Stimulated activated CD4-positive, alpha-beta T cell treated with anti-CD3 and anti-CD28 coated beads, TNF-alpha, amount 100 ng/mL, for 1 hour (primary cell): ENCODE data around the gene SLC7A8.

Source experiments
- DNase-seq, 3 donors: peaks; one replicate each; pipeline ENCODE4 v3.0.0-alpha.2; 2020; ENCODE audit warnings: low read depth in 3 of 3, low spot score in 1 of 3

Gene SLC7A8

DNA sequence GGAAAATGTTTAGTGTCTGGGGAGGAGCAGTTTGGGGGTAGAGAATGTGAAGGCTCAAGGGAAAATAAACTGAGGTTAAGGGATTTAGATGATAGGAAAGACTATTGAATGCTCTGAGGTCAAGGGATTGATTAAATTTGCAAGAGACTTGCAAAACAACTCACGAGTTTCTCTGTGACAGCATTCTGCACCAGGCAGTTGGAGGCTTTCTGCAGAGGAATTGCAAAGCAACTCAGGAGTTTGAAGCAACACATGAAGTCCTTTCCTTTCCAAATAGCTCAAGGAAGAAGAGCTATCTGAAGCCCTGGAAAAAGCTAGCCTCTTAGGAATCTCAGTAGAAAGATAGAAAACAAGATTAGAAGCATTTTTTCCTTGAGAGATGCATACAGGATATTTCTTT is 23.9 kb downstream of the SLC7A8 start:
- no peak for DNase-seq

DNA sequence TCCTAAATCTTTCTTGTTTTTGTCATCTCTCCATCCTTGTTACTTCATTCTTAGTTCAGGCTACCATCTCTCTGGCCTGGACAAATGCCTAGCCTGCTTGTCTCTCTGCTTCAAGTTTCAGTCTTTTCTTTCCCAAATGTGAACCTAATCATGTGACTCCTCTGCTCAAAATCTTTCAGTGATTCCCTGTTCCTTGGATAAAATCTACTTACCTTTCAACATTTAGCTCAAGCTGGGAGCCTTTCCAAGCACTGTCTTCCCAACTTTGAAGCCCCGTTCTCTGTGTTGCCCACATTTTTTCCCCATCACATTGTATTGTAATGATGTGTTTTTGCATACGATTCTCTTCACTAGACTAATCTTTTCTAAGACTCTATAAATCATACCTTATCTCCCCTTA is 24.7 kb downstream of the SLC7A8 start:
- DNase-seq, result no peak

- no peak for DNase-seq
These were observed 28.4 kb downstream of the SLC7A8 start for GRCh38 chr14:23154964-23155587.

- no peak for DNase-seq
These were observed 29.3 kb downstream of the SLC7A8 start for GRCh38 chr14:23153851-23154796.

DNA sequence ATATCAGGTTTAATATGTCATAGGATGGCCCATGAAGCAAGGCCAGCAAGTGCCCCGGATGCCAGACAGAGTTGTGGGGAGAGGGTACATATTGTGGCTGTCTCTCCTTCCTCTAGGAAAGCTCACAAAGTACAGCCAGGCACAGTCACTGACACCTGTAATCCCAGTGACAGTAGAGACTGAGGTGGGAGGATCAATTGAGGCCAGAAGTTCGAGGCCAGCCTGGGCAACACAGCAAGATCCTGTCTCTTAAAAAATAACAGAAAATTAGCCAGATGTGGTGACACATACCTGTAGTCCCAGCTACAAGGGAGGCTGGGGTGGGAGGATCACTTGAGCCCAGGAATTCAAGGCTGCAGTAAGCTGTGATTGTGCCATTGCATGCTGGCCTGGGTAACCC is 32.1 kb downstream of the SLC7A8 start:
- no peak for DNase-seq

- no peak for DNase-seq
These were observed 33.7 kb downstream of the SLC7A8 start for GRCh38 chr14:23149745-23150144.

- DNase-seq, result no peak
These were observed 34.7 kb downstream of the SLC7A8 start for GRCh38 chr14:23148591-23149249.

- DNase-seq, result no peak
These were observed 35.8 kb downstream of the SLC7A8 start for GRCh38 chr14:23147676-23148075.

DNA sequence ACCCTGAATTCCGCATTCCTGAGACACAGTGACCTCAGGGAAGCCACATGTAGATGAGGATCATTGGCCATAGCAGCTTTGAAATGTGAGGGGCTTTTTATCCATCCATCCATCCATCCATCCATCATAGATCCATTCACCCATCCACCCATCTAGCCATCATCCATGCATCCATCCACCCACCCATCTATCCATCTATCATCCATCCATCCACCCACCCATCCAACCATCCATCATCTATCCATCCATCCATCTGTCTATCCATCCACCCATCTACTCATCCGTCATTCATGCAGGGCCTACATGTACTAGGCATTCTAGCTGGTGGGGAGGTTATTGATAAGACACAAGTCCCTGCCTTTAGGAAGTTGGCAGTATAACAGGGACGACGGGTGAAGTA is 36.5 kb downstream of the SLC7A8 start:
- no peak for DNase-seq

DNA sequence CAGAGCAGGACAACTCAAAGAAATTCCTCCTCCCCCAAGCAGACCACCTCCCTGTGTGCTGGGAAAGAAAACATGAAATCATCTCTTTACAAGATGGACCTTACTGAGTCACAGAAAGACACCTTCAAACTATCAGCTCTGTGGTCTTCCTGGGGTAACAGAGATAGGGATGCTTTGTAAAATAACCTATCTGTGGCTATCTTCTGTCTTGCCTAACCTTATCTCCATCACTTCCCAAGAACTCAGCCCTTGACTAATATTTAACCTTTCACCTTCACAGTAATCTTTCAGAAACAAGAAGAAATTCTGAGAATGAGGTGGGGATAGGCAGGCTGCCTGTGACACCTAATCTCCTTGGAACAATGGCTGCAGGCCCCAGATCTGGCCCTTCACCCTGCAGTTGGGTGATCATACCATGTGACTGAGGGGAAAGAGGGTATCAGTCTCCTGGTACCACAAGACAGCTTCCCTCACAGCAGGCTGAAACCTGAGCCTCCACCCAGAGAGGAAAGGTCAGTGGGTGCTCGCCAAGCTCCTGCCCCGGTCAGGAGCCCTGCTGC is 37.0 kb downstream of the SLC7A8 start:
- no peak for DNase-seq

GRCh38 chr14:23145794-23146350 is 37.6 kb downstream of the SLC7A8 start:
- no peak for DNase-seq

GRCh38 chr14:23143911-23144310 is 39.5 kb downstream of the SLC7A8 start:
- DNase-seq, result no peak

- no peak for DNase-seq
These were observed 40.6 kb downstream of the SLC7A8 start for GRCh38 chr14:23142826-23143225.

- no peak for DNase-seq
These were observed 41.6 kb downstream of the SLC7A8 start for GRCh38 chr14:23141706-23142444.

DNA sequence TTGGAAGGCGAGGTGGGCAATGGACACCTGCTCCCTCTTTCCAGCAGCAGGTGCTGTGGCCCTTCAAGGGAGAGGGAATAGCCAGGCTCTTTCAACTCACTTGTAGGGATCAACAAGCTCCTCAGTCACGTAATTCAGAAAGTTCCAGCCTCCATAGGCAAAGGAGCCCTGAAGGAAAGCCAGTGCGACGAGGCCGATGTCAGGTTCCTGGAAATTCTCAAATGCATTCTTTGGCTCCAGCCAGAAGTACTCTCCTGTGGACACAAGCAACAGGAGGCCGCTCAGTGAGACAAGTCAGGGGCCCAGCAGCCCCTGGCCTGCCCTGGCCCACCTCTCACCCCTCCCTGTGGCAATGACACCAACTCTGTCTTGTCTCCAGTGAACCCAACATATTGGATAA is 43.1 kb downstream of the SLC7A8 start:
- no peak for DNase-seq

GRCh38 chr14:23139874-23140273 is 43.6 kb downstream of the SLC7A8 start:
- no peak for DNase-seq

- no peak for DNase-seq
These were observed 45.5 kb downstream of the SLC7A8 start for GRCh38 chr14:23137813-23138535.

- no peak for DNase-seq
These were observed 46.2 kb downstream of the SLC7A8 start for GRCh38 chr14:23137192-23137812.

GRCh38 chr14:23136566-23137133 is 46.8 kb downstream of the SLC7A8 start:
- no peak for DNase-seq
